ENCODE measurements around the gene SUMO3. TPM values are rescaled to one million over a fixed set of nuclear protein-coding genes. Genes with fewer than 3 reads are reported as not detected.

The SUMO3 gene
- total and polyA plus RNA-seq, 4 donors = 35.1 to 51.0 (median 40.6) TPM

- Histone ChIP-seq H3K9ac (ENCODE audit: low read depth in 1 of 2, low read length in 2 of 2) (no peak overlapping the region), H3K27ac (ENCODE audit: low read depth in 1 of 2, low read length in 2 of 2) (no peak overlapping the region), H3K27me3 (ENCODE audit: control insufficient read depth in 4 of 4, insufficient read depth in 4 of 4, low read length in 3 of 4) (no peaks in the 10 kb centered on the region), H3K4me3 (ENCODE audit: low read depth in 1 of 3, low read length in 3 of 3) (no peak overlapping the region), H3K4me1 (ENCODE audit: control insufficient read depth in 4 of 4, insufficient read depth in 4 of 4, low read length in 3 of 4) (peaks cover 3 to 4% (median 4%) of the 10 kb centered on the region in 4 donors), H3K9me3 (ENCODE audit: control insufficient read depth in 4 of 4, low read length in 3 of 4) (no peaks in the 10 kb centered on the region), H3K36me3 (ENCODE audit: control insufficient read depth in 4 of 4, insufficient read depth in 3 of 4, low read depth in 1 of 4, low read length in 3 of 4) (peaks cover 15 to 51% (median 36%) of the 10 kb centered on the region in 4 donors)
- TF ChIP-seq NR2F2 (IDR thresholded peaks at IDR 0.05) = no peak
- no peak for TF ChIP-seq JUND (IDR thresholded peaks at IDR 0.05)
- TF ChIP-seq TAF1 (conservative IDR thresholded peaks at IDR 0.05) = no peak
- no peak for TF ChIP-seq RXRA (IDR thresholded peaks at IDR 0.05)
- TF ChIP-seq HNF4G (IDR thresholded peaks at IDR 0.05) = no peak
- TF ChIP-seq GABPA (IDR thresholded peaks at IDR 0.05 in 1 of 2, conservative IDR thresholded peaks at IDR 0.05 in 1 of 2) = no peak
- TF ChIP-seq HNF4A (conservative IDR thresholded peaks at IDR 0.05) = no peak
- TF ChIP-seq YY1 (IDR thresholded peaks at IDR 0.05) = no peak
- TF ChIP-seq CTCF (IDR thresholded peaks at IDR 0.05; ENCODE audit: low read depth, low read length, missing input control) = no peak
- no peak for TF ChIP-seq SP1 (IDR thresholded peaks at IDR 0.05)
- WGBS = 96% methylated on average over 20 of the region's 20 CpGs
- DNase-seq (ENCODE audit: low spot score) = no peak
These were observed 44.5 kb downstream of the SUMO3 start for GRCh38 chr21:44773291-44773932.

- Histone ChIP-seq H3K27ac (ENCODE audit: low read depth in 1 of 2, low read length in 2 of 2) (no peak overlapping the region), H3K27me3 (ENCODE audit: control insufficient read depth in 4 of 4, insufficient read depth in 4 of 4, low read length in 3 of 4) (no peaks in the 10 kb centered on the region), H3K4me3 (ENCODE audit: low read depth in 1 of 3, low read length in 3 of 3) (no peak overlapping the region), H3K36me3 (ENCODE audit: control insufficient read depth in 4 of 4, insufficient read depth in 3 of 4, low read depth in 1 of 4, low read length in 3 of 4) (peaks cover 15 to 51% (median 34%) of the 10 kb centered on the region in 4 donors), H3K9ac (ENCODE audit: low read depth in 1 of 2, low read length in 2 of 2) (no peak overlapping the region), H3K4me1 (ENCODE audit: control insufficient read depth in 4 of 4, insufficient read depth in 4 of 4, low read length in 3 of 4) (no peaks in the 10 kb centered on the region), H3K9me3 (ENCODE audit: control insufficient read depth in 4 of 4, low read length in 3 of 4) (no peaks in the 10 kb centered on the region)
- no peak for DNase-seq (ENCODE audit: low spot score)
- TF ChIP-seq TAF1 (conservative IDR thresholded peaks at IDR 0.05) (no peak), FOXA2 (IDR thresholded peaks at IDR 0.05) (no peak), JUND (IDR thresholded peaks at IDR 0.05) (no peak), ATF3 (IDR thresholded peaks at IDR 0.05) (no peak), YY1 (IDR thresholded peaks at IDR 0.05) (no peak), HNF4A (conservative IDR thresholded peaks at IDR 0.05) (no peak), HNF4G (IDR thresholded peaks at IDR 0.05) (no peak)
- 97% methylated on average over 17 of the region's 17 CpGs for WGBS
These were observed 45.9 kb downstream of the SUMO3 start for GRCh38 chr21:44771896-44772525.

GRCh38 chr21:44767834-44768831, 49.7 kb downstream of the SUMO3 start:
- H3K4me1 ChIP-seq (ENCODE audit: control insufficient read depth in 4 of 4, insufficient read depth in 4 of 4, low read length in 3 of 4) = peaks cover 0 to 3% (median 0%) of the 10 kb centered on the region in 4 donors
- H3K9ac ChIP-seq (ENCODE audit: low read depth in 1 of 2, low read length in 2 of 2) = no peak overlapping the region
- H3K36me3 ChIP-seq (ENCODE audit: control insufficient read depth in 4 of 4, insufficient read depth in 3 of 4, low read depth in 1 of 4, low read length in 3 of 4) = peaks cover 9 to 31% (median 18%) of the 10 kb centered on the region in 4 donors
- 93% methylated on average over 30 of the region's 30 CpGs for WGBS
- no peak overlapping the region for H3K4me3 ChIP-seq (ENCODE audit: low read depth in 1 of 3, low read length in 3 of 3)
- no peak for DNase-seq (ENCODE audit: low spot score)
- TF ChIP-seq FOXA2 (IDR thresholded peaks at IDR 0.05) = no peak
- no peak for TF ChIP-seq YY1 (IDR thresholded peaks at IDR 0.05)
- TF ChIP-seq JUND (IDR thresholded peaks at IDR 0.05) = no peak
- TF ChIP-seq GABPA (IDR thresholded peaks at IDR 0.05 in 1 of 2, conservative IDR thresholded peaks at IDR 0.05 in 1 of 2) = no peak
- TF ChIP-seq FOXA1 (IDR thresholded peaks at IDR 0.05) = no peak
- TF ChIP-seq, protein P1, sequence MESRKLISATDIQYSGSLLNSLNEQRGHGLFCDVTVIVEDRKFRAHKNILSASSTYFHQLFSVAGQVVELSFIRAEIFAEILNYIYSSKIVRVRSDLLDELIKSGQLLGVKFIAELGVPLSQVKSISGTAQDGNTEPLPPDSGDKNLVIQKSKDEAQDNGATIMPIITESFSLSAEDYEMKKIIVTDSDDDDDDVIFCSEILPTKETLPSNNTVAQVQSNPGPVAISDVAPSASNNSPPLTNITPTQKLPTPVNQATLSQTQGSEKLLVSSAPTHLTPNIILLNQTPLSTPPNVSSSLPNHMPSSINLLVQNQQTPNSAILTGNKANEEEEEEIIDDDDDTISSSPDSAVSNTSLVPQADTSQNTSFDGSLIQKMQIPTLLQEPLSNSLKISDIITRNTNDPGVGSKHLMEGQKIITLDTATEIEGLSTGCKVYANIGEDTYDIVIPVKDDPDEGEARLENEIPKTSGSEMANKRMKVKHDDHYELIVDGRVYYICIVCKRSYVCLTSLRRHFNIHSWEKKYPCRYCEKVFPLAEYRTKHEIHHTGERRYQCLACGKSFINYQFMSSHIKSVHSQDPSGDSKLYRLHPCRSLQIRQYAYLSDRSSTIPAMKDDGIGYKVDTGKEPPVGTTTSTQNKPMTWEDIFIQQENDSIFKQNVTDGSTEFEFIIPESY (IDR thresholded peaks at IDR 0.05) = no peak
- no peak for TF ChIP-seq CTCF (IDR thresholded peaks at IDR 0.05; ENCODE audit: low read depth, low read length, missing input control)
- no peak for TF ChIP-seq RAD21 (IDR thresholded peaks at IDR 0.05)
- TF ChIP-seq EGR1 (IDR thresholded peaks at IDR 0.05; ENCODE audit: low read depth in 2 of 2) = no peak
- TF ChIP-seq ATF3 (IDR thresholded peaks at IDR 0.05) = no peak
- no peaks in the 10 kb centered on the region for H3K27me3 ChIP-seq (ENCODE audit: control insufficient read depth in 4 of 4, insufficient read depth in 4 of 4, low read length in 3 of 4)
- no peaks in the 10 kb centered on the region for H3K9me3 ChIP-seq (ENCODE audit: control insufficient read depth in 4 of 4, low read length in 3 of 4)
- H3K27ac ChIP-seq (ENCODE audit: low read depth in 1 of 2, low read length in 2 of 2) = no peak overlapping the region
